Dedifferentiated amniotic fluid mesenchymal stem cell (primary cell): ENCODE measurements around the gene SCARF2.
"Not testable (repeated sequence)": the region's sequence is repeated elsewhere in the genome, so short reads cannot be mapped to it uniquely, and the experiment has no call there.

Experiments
- DNase-seq: peaks from one replicate; pipeline ENCODE4 v3.0.0-alpha.2; 2016; ENCODE audit errors: extremely low spot score

SCARF2 gene

DNA sequence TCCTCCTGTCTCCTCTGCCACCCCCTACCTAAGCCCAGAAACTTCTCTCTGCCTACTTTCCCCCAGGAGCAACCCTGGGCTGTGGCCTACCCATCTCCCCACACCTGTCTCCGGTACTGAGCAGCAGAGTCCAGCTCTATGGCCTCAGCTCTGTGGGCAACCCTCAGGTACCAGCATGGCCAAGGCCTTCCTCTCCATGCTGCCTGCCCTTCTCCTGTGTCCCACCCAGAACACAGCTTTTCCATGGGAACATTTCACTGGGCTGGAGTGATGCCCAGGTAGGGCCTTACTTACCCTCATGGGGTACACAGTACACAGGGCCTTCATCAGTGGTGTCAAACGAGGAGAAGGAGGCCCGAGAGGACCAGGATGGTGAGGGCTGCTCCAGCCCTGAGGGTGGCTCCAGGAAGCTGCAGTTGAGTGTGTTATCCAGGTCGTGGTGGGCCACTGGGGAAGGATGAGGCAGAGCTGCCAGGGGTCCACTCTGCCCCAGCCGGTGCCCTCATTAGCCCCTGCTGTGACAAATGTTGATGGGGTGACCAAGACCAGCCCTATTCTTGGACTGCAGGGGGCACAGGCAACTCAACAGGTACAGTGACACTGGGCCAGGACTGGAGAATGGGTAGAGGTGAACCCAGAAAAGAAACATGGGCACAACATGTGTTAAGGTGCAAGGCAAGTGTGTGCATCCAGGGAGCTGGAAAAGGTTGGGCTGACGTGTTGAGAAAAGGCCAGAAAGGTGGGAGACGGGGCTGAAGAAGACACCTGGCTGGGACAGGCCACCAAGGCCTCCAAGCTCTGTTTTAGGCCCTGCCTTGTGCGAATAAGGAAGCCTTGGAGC lies 10.3 kb downstream of the SCARF2 start:
- no peak for DNase-seq

DNA sequence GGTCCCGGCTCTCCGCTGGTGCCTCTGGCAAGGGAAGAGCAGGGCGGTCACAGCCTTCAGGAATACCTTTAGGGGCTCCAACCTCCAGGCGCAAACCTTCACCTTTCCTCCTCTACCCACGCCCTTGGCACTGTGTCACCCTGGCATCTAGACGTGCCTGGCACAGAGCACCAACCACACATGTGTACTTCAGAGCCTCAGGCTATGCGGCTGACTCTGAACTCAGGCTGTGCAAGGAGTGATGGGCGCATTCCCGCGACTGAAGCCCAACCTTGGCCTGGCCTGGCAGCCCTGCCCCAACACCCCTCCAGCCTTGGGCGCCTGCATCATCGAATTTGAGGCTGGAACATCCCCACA lies 11.4 kb downstream of the SCARF2 start:
- DNase-seq = no peak

DNA sequence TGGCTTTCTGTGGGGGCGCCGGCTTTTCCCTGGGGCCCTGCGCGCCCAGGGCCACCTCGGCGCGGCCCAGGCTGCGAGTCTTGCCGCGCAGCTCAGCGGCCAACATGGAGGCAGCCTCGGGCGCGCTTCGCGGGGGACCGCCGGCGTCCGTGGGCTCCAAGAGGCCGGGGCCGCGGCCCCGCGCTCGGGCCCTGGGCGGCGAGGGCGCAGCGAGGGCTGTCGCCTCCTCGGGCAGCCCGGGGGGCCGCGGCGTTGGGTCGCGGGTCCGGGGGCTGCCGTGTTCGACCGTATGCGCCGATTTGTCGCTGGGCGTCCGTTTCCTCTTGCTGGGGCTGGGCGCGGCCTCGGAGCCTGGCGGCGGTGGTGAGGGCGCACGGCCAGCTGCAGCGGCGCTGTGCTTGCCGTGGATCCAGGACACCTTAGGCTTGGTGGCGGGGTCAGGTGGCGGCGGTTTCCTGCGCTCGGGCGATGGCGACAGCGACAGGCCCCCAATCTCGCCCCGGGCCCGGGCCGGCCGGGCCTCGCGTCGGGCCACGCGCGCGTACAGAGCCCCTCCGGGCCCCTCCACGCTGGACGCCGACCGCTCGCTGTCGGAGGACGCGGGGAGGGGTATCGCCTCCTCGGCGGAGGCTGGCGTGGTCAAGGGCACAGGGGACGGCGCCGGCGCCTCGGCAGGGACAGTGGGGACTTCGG lies 11.9 kb downstream of the SCARF2 start:
- DNase-seq = no peak

DNA sequence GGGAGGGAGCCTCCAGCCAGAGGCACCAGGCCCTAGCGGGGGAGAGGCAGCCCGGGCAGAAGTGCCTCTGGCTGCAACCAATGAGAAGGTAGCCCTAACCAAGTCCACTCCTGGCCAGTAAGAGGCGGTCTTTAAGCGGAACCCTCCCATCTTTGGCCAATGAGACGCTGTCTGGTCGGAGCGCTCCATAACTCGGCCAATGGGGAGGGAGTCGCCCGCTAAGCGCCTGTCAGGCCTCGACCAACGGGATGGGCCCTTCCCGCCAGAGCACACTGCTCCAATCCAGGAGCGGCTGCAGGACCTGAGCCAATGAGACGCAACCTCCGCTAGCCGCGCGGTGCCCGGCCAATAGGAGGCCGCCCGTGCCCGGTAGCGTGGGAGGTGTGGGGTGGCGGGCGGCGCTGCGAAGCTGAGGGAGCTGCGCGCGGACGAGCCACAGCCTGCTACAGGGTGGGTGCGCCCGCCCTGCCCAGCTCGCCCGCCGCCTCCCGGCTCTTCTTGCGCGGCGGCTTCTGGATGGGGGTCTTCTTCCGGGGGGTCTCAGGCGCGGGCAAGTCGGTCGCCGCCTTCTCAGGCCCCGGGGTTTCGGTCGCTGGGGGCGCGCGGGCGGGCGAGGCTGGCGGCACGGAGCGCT lies 12.6 kb downstream of the SCARF2 start:
- no peak for DNase-seq

DNA sequence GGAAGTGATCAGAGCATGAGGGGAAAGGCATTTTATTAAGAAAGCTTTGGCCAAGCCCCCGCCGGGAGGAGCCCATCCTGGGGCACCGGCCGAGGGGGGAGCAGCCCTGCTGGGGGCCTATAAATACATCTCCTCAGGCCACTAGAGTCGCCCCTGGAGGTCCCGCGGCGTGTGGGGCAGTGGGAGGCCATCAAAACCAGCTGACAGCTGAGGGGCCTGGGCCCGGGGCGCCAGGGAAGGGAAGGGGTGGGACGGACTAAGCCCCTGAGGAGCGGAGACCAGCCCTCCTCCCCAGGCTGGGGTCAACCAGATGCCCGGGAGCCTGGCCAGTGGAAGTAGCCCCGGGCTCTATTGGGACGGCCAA lies 13.1 kb downstream of the SCARF2 start:
- no peak for DNase-seq

DNA sequence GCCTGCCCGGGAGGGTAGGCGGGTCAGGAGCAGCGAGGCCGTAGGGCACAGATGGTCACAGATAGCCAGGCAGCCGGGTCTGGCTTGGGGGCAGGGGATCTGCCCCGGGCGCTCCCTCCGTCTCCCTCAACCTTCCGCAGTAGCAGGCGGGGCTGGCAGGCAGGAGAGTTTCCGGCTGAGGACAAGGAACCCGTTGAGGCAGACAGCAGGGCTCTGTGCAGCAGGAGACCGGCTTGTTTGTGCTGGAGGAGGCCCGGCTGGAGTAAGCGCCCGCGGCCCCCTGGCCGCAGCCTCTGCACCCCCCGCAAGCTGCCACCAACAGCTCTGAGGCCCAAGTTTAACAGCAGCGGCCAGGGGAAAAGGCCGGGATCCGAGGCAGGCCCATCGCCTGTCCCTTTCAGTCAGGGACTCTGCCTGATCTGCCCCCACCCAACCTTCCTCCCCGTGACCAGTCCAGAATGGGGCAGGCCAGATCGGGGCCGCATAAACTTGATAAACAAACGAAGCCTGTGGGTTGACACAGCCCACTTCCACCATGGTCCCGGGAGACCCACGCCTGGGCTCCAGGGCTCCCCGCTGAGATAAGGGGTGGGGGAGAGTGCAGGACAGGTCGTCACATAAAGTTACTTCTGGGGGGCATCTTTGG lies 13.6 kb downstream of the SCARF2 start:
- no peak for DNase-seq

DNA sequence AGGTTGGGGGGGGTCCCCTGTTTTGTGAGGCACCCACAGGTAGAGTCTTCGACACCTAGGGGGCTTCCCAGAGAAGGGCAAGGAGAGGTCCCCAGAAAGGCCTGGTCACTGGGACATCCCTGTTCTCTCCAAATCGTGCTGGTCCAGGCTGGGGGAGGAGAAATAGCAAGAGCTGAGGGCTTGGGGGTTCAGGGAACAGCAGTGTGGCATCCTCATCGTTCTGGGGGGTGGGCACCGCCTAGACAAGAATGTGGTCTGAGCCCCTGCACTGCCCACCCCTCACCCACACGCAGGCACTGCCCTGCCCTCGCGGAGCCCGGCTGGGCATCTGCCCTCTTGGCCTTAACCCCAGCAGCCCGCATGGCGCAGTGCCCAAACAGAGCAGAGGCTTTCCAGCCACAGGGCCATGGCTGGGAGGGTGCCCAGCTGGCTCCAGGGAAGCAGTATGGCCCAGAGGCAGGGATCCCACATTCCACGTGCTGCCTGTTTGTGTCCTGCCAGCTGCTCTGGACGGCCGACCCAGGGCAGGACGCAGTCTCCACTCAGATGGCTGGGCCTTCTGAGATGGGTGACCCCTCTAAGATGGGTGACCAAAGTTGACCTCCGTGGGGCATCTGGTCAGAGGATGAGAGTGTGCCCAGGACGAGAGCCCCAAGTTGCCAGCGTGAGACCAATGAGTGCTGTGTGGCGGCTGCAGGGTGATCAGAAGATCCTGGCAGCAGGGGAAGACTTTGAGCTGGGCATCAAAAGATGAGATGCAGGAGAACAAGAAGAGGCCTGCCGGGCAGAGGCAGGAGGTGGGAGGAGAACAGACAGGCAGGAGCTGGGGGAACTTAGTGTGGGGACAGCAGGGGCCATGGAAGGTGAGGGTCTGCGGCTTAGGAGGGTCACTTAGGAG lies 14.4 kb downstream of the SCARF2 start:
- no peak for DNase-seq

DNA sequence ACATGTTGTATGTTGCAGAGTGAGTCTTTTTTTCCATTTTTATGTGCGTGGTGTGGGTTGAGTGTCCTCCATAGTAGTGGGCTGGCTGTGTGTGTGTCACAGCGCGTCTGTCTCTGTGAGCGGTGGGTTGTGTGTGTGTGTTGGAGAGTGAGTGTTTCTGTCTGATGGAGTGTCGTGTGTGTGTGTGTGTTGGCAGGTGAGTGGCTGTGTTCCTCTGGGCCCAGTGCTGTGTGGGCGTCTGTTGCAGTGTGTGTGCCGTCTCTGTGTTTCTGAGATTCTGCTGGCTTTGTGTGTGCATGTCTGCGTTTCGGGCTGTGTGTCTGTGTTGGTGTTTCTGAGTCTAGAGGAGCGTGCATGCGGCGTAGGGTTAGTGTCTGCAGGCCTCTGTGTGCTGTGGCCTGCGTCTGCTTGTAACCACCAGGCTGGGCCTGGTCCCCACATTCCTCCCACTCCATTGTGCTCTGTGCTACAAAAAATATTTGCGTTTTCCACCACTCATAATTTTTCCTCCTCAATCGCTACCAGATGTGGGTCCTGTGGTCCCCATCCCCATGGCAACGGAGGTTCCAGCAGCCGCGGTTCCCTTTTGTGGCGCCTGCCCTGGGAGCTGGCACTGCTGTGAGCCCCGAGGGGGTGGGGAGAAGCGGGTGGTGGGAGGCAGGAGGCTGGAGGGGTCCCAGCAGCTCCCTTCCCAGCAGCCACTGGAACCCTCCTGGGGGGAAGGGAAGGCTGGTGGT lies 15.2 kb downstream of the SCARF2 start:
- DNase-seq = peak; percentile 61

DNA sequence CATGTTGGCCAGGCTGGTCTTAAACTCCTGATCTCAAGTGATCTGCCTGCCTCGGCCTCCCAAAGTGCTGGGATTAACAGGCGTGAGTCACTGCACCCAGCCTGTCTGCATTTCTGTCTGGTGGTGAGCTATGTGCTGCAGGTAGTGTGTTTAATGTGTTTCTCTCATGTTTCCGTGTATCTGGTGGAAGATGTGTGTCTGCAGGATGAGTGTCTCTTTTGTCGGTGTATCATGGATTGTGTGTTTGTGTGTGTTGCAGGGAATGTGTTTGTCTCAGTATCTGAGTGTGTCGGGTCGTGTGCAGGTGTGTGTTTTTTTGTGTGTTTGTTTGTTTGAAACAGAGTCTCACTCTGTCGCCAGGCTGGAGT lies 16.1 kb downstream of the SCARF2 start:
- no peak for DNase-seq

DNA sequence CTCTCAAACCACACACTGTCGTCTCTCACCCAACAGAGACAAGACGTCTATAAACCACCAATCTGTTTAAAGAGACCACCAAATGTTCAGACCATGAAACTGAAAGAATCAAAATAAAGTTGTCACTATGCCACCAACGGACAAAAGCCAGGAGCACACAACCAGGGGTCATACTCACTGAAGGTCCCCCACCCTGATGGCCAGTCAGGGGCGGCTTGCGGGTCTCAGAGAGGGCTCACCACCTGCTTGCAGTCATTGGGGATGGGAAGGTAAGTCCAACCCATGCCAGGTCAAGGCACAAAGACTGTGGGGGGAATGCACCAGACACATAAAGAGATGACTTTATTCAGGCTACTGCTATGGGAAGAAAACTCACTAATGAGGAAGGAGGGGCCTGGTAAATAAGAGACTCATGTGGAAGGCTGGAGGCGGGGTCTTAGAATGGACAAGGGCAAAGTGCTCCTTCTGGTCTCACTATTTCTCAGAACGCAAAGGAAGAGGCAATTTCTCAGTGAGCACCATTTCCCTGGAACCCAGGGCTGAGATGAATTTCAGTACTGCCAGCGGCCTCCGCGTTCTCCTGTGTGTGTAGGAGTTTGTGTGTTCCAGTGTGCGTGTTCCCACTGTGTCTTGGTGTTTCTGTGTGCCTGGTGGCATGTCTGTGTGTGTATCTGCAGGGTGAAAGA lies 17.3 kb downstream of the SCARF2 start:
- DNase-seq = no peak

DNA sequence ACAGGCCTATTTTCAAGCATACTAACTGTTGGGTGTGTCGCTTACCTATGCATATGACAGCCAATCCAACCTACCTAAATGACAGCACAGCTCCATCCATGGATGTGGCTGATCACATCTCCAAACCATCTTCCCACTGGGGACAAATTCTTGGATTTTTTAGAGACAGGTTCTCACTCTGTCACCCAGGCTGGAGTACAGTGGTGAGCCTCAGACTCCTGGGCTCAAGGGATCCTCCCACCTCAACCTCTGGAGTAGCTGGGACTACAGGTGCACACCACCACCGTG lies 18.0 kb downstream of the SCARF2 start:
- DNase-seq = no peak

DNA sequence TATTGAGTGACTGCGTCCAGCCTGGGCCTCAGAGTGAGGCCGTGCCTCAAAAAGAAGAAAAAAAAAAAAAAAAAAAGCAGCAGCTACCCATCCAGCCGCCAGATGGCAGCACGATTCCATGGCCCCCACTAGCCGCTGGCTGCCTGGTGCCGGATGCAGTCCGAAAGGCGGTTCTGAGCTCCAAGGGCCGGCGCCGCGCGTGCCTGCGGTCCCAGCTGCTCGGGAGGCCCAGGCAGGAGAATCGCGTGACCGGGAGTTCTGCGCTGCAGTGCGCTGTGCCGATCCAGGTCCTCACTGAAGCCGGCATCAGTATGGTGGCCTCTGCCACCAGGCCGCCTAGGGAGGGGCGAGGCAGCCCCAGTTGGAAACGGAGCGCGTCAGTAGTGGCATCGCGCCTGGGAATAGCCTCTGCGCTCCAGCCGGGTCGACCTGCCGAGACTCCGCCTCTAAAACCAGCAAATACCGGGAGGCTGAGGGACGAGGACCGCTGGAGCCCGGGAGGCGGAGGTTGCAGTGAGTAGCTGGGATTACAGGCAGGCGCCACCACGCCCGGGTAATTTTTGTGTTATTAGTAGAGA lies 19.3 kb downstream of the SCARF2 start:
- DNase-seq = peak; percentile 87

DNA sequence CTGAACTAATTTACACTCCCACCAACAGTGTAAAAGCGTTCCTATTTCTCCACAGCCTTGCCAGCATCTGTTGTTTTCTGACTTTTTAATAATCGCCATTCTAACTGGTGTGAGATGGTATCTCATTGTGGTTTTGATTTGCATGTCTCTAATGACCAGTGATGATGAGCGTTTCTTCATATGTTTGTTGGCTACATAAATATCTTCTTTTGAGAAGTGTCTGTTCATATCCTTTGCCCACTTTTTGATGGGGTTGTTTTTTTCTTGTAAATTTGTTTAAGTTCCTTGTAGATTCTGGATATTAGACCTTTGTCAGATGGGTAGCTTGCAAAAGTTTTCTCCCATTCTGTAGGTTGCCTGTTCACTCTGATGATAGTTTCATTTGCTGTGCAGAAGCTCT lies 21.9 kb downstream of the SCARF2 start:
- not testable (repeated sequence) for DNase-seq

DNA sequence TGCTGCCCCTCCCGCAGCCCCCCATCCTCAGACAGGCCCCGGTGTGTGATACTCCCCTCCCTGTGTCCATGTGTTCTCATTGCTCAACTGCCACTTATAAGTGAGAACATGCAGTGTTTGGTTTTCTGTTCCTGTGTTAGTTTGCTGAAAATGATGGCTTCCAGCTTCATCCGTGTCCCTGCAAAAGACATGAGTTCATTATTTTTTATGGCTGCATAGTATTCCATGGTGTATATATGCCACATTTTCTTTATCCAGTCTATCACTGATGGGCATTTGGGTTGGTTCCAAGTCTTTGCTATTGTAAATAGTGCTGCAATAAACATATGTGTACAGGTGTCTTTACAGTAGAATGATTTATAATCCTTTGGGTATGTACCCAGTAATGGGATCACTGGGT lies 22.4 kb downstream of the SCARF2 start:
- DNase-seq = not testable (repeated sequence)

DNA sequence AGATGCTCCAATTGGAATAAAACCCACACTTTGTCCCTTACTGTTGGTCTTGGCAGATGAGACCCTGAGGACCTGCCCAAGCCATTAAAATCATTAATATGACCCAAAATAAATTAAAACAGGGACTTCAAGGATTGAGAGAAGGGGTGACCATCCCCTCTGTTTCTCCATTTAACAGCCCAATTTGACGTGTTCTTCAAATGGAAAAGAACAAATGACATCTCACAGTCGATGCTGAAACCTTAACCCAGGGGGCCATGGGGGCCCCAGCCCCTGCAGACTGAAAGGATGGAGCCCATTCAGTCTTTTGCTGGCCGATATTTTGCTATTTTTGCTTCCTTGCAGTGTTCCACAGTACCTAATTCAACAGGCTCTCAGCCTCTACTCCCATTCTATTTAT lies 23.2 kb downstream of the SCARF2 start:
- DNase-seq = no peak

DNA sequence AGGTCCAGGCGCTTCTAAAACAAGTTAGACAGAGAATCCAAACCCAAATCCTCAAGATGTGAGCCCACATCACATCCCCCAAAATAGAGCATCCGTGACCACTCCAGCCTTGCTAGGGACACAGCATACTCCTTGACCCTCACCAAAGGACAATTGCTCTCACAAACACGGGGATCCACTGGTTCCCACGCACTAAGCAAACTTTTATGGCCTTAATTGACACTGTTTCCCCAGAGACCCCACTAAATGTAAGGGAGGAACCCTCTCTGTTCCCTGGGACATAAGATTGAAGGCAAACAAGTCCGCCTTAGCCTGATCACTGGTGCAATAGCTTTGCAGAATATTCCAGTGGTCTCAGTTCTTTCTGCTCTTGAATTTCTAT lies 23.6 kb downstream of the SCARF2 start:
- DNase-seq = no peak

DNA sequence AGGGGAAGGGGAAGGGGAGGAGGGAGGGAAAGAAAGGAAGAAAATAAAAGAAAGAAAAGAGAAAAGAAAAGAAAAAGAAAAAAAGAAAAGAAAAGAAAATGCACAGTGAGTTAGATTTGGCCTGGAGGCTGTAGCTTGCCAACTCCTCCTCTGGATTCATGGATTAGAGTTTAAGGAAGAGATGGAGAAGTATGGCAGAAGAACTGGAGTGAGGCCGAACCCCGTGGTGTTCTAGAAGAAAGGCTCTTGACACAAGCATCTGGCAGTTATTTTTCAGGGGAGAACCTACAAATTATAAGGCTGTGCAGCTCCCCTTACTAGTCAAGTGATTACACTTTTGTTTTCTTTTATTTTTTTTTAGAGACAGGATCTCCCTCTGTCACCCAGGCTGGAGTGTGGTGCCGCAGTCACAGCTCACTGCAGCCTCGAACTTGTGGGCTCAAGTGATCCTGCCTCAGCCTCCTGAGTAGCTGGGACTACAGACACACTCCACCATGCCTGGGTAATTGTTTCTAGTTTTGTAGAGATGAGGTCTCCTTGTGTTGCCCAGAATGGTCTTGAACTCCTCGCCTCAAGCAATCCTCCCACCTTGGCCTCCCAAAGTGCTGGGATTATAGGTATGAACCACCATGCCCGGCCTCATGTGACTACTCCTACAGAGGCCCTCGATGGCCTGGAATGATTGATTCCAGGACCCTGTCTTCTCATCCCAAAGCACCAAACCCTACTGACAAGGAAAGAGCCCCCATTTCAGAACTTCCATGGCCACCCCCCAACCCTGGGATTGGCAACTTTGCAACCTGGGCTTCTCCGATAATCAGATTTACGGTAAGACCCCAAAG lies 24.2 kb downstream of the SCARF2 start:
- DNase-seq = no peak

DNA sequence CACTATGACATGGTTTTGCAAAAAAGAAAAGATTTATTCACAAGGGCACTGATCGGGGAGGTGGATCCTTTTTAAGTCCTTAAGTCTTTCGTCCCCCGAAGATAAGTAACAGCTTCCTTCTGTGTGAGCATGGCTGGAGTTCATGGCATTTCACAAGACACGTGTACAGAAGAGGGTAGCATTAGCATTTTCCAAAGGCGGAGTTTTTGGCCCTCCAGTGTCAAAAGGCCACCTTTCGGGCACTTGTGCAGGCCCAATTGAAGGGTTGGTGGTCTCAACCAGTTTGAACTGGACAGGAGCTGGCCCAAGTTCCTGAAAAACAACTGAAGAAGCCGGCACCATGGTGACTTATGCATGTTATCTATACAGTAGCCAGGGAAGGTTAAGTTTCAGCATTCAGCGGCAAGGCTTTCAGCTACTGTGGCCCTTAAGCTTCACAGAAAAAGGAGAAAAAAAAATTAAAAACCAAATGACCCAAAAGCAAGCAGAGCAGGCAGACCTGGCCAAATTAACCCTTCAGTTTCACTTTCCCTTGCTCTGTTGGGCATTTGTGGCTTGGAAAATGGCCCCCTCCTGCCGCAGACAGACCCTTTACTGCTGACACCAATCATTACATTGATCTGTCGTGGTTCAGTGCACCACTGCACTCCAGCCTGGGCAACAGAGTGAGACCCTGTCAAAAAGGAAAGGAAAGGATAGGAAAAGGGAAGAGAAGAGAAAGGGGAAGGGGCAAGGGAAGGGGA lies 25.0 kb downstream of the SCARF2 start:
- DNase-seq = no peak

DNA sequence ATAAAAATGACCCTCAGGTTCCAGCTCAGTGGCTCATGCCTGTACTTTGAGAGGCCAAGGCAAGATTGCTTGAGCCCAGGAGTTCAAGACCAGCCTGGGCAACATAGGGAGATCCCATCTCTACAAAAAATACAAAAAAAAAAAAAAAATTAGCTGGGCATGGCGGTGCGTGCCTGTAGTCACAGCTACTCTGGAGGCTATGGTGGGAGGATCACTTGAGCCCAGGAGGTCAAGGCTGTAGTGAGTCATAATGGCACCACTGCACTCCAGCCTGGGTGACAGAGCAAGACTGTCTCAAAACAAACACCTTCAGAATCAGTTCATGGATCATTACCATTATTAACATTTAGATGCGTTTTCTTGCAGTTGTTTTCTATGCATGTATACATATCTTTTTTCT lies 28.2 kb downstream of the SCARF2 start:
- not testable (repeated sequence) for DNase-seq
